ENCODE measurements around the gene DTWD2. TPM values are rescaled to one million over a fixed set of nuclear protein-coding genes. Genes with fewer than 3 reads are reported as not detected.

Gene DTWD2
- polyA plus RNA-seq, 1 experiment, result 1.8 TPM

DNA sequence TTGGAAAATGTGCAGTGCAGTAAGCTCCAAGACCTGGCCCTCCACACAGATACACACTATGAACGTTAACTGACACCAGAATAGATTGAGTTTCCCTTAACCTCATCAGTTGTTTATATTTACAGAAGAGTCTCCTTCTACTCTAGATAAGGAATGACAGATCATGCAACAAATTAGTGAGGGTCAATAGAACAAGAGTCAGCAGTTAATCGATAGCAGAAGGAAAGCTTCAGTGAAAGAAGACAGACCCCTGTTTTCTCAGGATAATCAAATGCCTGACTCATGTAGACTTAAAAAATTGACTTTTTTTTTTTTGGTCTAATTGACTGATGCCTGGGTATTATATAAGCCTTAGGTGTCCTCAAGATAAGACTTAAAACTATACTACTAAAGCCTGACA is 179.9 kb downstream of the DTWD2 start:
- TF ChIP-seq, protein P1, sequence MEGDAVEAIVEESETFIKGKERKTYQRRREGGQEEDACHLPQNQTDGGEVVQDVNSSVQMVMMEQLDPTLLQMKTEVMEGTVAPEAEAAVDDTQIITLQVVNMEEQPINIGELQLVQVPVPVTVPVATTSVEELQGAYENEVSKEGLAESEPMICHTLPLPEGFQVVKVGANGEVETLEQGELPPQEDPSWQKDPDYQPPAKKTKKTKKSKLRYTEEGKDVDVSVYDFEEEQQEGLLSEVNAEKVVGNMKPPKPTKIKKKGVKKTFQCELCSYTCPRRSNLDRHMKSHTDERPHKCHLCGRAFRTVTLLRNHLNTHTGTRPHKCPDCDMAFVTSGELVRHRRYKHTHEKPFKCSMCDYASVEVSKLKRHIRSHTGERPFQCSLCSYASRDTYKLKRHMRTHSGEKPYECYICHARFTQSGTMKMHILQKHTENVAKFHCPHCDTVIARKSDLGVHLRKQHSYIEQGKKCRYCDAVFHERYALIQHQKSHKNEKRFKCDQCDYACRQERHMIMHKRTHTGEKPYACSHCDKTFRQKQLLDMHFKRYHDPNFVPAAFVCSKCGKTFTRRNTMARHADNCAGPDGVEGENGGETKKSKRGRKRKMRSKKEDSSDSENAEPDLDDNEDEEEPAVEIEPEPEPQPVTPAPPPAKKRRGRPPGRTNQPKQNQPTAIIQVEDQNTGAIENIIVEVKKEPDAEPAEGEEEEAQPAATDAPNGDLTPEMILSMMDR (IDR thresholded peaks at IDR 0.05; ENCODE audit: insufficient read depth, low read depth, low read length), result no peak
- Histone ChIP-seq H3K27me3 (ENCODE audit: control insufficient read depth, insufficient read depth, low read length) (no peaks in the 10 kb centered on the region), H3K4me3 (ENCODE audit: low read depth, low read length) (no peak overlapping the region), H3K36me3 (ENCODE audit: control insufficient read depth, insufficient read depth, low read length) (no peaks in the 10 kb centered on the region)
- ChIA-PET POLR2A (interaction anchor here (0.6 kb wide), 1 partner anchor 31 kb away, joined by 4 read pairs; no protein-coding TSS in a partner anchor), CTCF (interaction anchor here (2.3 kb wide), 1 partner anchor 16 kb away, joined by 10 read pairs; no protein-coding TSS in a partner anchor)
- DNase-seq (ENCODE audit: low read depth), result no peak

GRCh38 chr5:118806571-118806970 is 181.8 kb downstream of the DTWD2 start:
- ChIA-PET POLR2A (no interaction called here), CTCF (no interaction called here)
- no peak overlapping the region for H3K4me3 ChIP-seq (ENCODE audit: low read depth, low read length)
- TF ChIP-seq, protein P1 (IDR thresholded peaks at IDR 0.05; ENCODE audit: insufficient read depth, low read depth, low read length), result no peak
- H3K36me3 ChIP-seq (ENCODE audit: control insufficient read depth, insufficient read depth, low read length), result no peaks in the 10 kb centered on the region
- DNase-seq (ENCODE audit: low read depth), result no peak
- no peaks in the 10 kb centered on the region for H3K27me3 ChIP-seq (ENCODE audit: control insufficient read depth, insufficient read depth, low read length)

DNA sequence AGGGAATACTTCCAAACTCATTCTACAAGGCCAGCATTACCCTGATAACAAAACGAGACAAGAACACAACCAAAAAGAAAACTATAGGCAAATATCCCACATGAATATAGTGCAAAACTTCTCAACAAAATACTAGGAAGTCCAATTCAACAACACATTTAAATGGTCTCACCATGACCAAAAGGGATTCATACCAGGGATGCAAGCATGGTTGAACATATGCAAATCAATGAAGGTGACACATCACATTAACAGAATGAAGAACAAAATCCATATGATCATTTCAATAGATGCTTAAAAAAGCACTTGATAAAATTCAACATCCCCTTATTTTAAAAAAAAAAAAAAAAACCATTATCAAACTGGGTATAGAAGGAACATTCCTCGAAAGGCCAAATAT is 186.0 kb downstream of the DTWD2 start:
- TF ChIP-seq, protein P1 (IDR thresholded peaks at IDR 0.05; ENCODE audit: insufficient read depth, low read depth, low read length), result no peak
- DNase-seq (ENCODE audit: low read depth), result no peak
- POLR2A ChIA-PET, result no interaction called here
- CTCF ChIA-PET, result no interaction called here
- no peaks in the 10 kb centered on the region for H3K36me3 ChIP-seq (ENCODE audit: control insufficient read depth, insufficient read depth, low read length)
- H3K4me3 ChIP-seq (ENCODE audit: low read depth, low read length), result no peak overlapping the region
- no peaks in the 10 kb centered on the region for H3K27me3 ChIP-seq (ENCODE audit: control insufficient read depth, insufficient read depth, low read length)

- no peak for DNase-seq (ENCODE audit: low read depth)
- POLR2A ChIA-PET, result no interaction called here
- H3K36me3 ChIP-seq (ENCODE audit: control insufficient read depth, insufficient read depth, low read length), result no peaks in the 10 kb centered on the region
- no peak overlapping the region for H3K4me3 ChIP-seq (ENCODE audit: low read depth, low read length)
- no peaks in the 10 kb centered on the region for H3K27me3 ChIP-seq (ENCODE audit: control insufficient read depth, insufficient read depth, low read length)
- CTCF ChIA-PET, result no interaction called here
- TF ChIP-seq, protein P1 (IDR thresholded peaks at IDR 0.05; ENCODE audit: insufficient read depth, low read depth, low read length), result no peak
Measured at GRCh38 chr5:118796081-118796480, 192.3 kb downstream of the DTWD2 start.

- H3K36me3 ChIP-seq (ENCODE audit: control insufficient read depth, insufficient read depth, low read length), result no peaks in the 10 kb centered on the region
- POLR2A ChIA-PET, result no interaction called here
- H3K4me3 ChIP-seq (ENCODE audit: low read depth, low read length), result no peak overlapping the region
- TF ChIP-seq, protein P1 (IDR thresholded peaks at IDR 0.05; ENCODE audit: insufficient read depth, low read depth, low read length), result no peak
- CTCF ChIA-PET, result interaction anchor here (0.6 to 3.8 kb wide), 4 partner anchors 9 to 1339 kb away, joined by 3 to 24 read pairs (median 8); no protein-coding TSS in a partner anchor
- H3K27me3 ChIP-seq (ENCODE audit: control insufficient read depth, insufficient read depth, low read length), result no peaks in the 10 kb centered on the region
- no peak for DNase-seq (ENCODE audit: low read depth)
Measured at GRCh38 chr5:118794281-118794680, 194.1 kb downstream of the DTWD2 start.
